PC-3 (cell line): ENCODE measurements around the gene CNN3. TPM values are rescaled to one million over a fixed set of nuclear protein-coding genes. Genes with fewer than 3 reads are reported as not detected.

Experiments used
- ATAC-seq: fragments of 200-7000 bp; cut with Tn5 transposase; 2 replicates; pipeline ENCODE4 v1.9.1; 2020; ENCODE audit warnings: mild to moderate bottlenecking, moderate library complexity
- BruUV-seq: library from RNA; stranded (reverse); fragments of 400-500 nt; replicated peaks from 2 replicates; lab custom pipeline; 2021; lab: Mats Ljungman, UMichigan
- CTCF ChIA-PET: fragments of 300-600 bp; sonication (Branson Sonifier 250); formaldehyde crosslinking; loops from one replicate; lab custom pipeline; 2022; ENCODE audit warnings: antibody characterized with exemption; lab: Charles Lee
- POLR2A ChIA-PET: fragments of 300-600 bp; sonication (Branson Sonifier 250); formaldehyde crosslinking; loops from one replicate; lab custom pipeline; 2022; ENCODE audit warnings: antibody characterized with exemption; ENCODE audit not compliant: unreplicated experiment; lab: Charles Lee
- DNase-seq: peaks from one replicate; pipeline ENCODE4 v3.0.0-alpha.2; 2015
- H2AFZ ChIP-seq: fragments of 300-600 bp; sonication (generic); 2 replicates; pipeline ENCODE4 v1.6.0; 2016; ENCODE audit warnings: antibody characterized with exemption, low read length
- H3F3A ChIP-seq: fragments of 300-600 bp; sonication (generic); one replicate; pipeline ENCODE4 v1.6.0; 2017; ENCODE audit warnings: antibody characterized with exemption, low read length, control low read depth, mild to moderate bottlenecking; ENCODE audit not compliant: unreplicated experiment
- H3K27ac ChIP-seq: fragments of 300-600 bp; sonication (generic); 2 replicates; pipeline ENCODE4 v1.5.1; 2016; ENCODE audit warnings: mild to moderate bottlenecking, low read length
- H3K27me3 ChIP-seq: fragments of 300-600 bp; sonication (generic); 2 replicates; pipeline ENCODE4 v1.6.1; 2016; ENCODE audit warnings: low read length, mixed read lengths
- H3K36me3 ChIP-seq: fragments of 300-600 bp; sonication (generic); 2 replicates; pipeline ENCODE4 v1.6.1; 2016; ENCODE audit warnings: low read depth, mixed run types, low read length, mixed read lengths
- H3K4me1 ChIP-seq: fragments of 300-600 bp; sonication (generic); 2 replicates; pipeline ENCODE4 v1.5.1; 2016; ENCODE audit warnings: low read length; ENCODE audit not compliant: insufficient read depth
- H3K4me2 ChIP-seq: fragments of 300-600 bp; sonication (generic); 2 replicates; pipeline ENCODE4 v1.6.0; 2016; ENCODE audit warnings: low read length
- H3K4me3 ChIP-seq: fragments of 300-600 bp; sonication (generic); 2 replicates; pipeline ENCODE4 v1.5.1; 2016; ENCODE audit warnings: mild to moderate bottlenecking, low read length, mixed read lengths
- H3K79me2 ChIP-seq: fragments of 300-600 bp; sonication (generic); 2 replicates; pipeline ENCODE4 v1.6.1; 2017; ENCODE audit warnings: low read length, mixed read lengths
- H3K9ac ChIP-seq: fragments of 300-600 bp; sonication (generic); 2 replicates; pipeline ENCODE4 v1.6.0; 2016; ENCODE audit warnings: mild to moderate bottlenecking, low read length
- H3K9me2 ChIP-seq: fragments of 300-600 bp; sonication (generic); replicated peaks from 2 replicates; pipeline ENCODE4 v1.6.1; 2016; ENCODE audit warnings: mixed run types, low read length, mixed read lengths
- H3K9me3 ChIP-seq: fragments of 300-600 bp; sonication (generic); 2 replicates; pipeline ENCODE4 v1.6.1; 2016; ENCODE audit warnings: low read length, mixed read lengths
- H4K20me1 ChIP-seq: fragments of 300-600 bp; sonication (generic); 2 replicates; pipeline ENCODE4 v1.6.1; 2016; ENCODE audit warnings: low read length, mixed read lengths
- CTCF ChIP-seq: fragments of 300-600 bp; sonication (generic); conservative IDR thresholded peaks from 2 replicates; pipeline ENCODE4 v1.5.1; 2017; ENCODE audit warnings: antibody characterized with exemption, low read depth, mild to moderate bottlenecking, low read length
- EZH2 ChIP-seq: fragments of 300-600 bp; sonication (generic); IDR thresholded peaks from one replicate; pipeline ENCODE4 v1.6.1; 2017; ENCODE audit warnings: antibody characterized with exemption, mild to moderate bottlenecking, low read length; ENCODE audit not compliant: unreplicated experiment
- EZH2phosphoT487 ChIP-seq: fragments of 300-600 bp; sonication (generic); IDR thresholded peaks from 2 replicates; pipeline ENCODE4 v1.6.1; 2018; ENCODE audit warnings: mild to moderate bottlenecking, antibody characterized with exemption, low read length, borderline replicate concordance
- intact Hi-C: fragments of 100-400 bp; cut with micrococcal nuclease; formaldehyde crosslinking; loops from 2 replicates; pipeline ENCODE4 v1.9.0; 2023
- total RNA-seq: library from RNA; depleted of rRNA; stranded (reverse); fragments of >200 nt; gene quantifications from 2 replicates; pipeline ENCODE4 v1.2.3, GENCODE V29; 2014

CNN3 gene
- total RNA-seq, 1 experiment from 2014 or later, result 323 TPM

GRCh38 chr1:94905207-94905606, 21.7 kb downstream of the CNN3 start:
- CTCF ChIA-PET, result interaction anchor here (1.0 kb wide), 1 partner anchor 137 kb away, joined by 3 read pairs; no protein-coding TSS in a partner anchor
- no TSS peak for BruUV-seq

DNA sequence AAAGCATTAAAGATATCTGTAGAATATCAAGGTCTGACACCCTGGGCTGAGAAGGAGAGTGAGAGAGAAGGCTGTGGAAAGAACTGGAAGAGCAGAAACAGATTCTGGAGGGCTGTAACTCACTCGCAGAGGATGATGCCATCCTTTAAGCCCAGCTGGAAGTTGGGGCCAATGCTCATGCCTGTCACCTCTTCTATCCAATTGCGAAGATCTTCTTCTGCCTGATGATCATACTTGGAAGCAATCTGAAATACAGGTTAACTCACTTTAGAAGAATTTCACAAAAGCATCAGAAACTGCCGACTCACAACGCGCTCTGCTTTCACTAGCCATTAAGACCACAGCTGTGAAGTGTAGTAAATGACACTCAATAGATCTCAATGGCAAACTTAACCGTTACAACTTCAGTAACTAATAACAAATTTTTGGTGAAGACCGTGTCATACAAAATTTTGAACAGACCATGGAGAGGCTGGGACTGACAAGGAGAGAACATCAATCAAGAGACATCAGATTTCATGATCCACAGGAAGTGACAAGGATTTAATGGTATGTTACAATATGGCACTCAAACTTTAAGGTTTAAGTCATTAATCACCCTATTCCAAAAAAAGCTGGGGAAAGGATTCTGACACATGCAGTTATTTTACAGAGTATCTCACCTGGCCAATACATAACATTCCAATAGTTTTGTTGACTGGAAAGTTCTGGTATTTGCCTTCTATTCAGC, 23.5 kb downstream of the CNN3 start:
- no TSS peak for BruUV-seq
- Histone ChIP-seq H3K27me3 (no peaks in the 10 kb centered on the region), H3K9me3 (no peaks in the 10 kb centered on the region), H3K36me3 (peaks cover 60% of the 10 kb centered on the region), H3F3A (no peaks in the 10 kb centered on the region), H4K20me1 (no peaks in the 10 kb centered on the region; the same call in none of the 2 replicates), H3K4me1 (peaks cover 21% of the 10 kb centered on the region), H3K27ac (no peak overlapping the region), H3K4me2 (no peak overlapping the region), H3K4me3 (no peak overlapping the region), H3K9me2 (no peaks in the 10 kb centered on the region), H3K79me2 (peaks cover 58% of the 10 kb centered on the region), H2AFZ (no peak overlapping the region), H3K9ac (no peak overlapping the region)
- ChIA-PET CTCF (interaction anchor here (1.0 kb wide), 1 partner anchor 49 kb away, joined by 5 read pairs; no protein-coding TSS in a partner anchor), POLR2A (no interaction called here)
- intact Hi-C loops, result loop anchor here (2.0 kb wide), 1 partner anchor 137 kb away; no protein-coding TSS in a partner anchor
- DNase-seq, result peak; percentile 43
- TF ChIP-seq EZH2phosphoT487, result no peak
- TF ChIP-seq EZH2, result no peak
- TF ChIP-seq CTCF, result no peak
- peak; percentile 22 for ATAC-seq

More at GRCh38 chr1:94905207-94905606, 21.7 kb downstream of the CNN3 start:
- H3K79me2 ChIP-seq, result peaks cover 76% of the 10 kb centered on the region
- no peak for DNase-seq
- peaks cover 57% of the 10 kb centered on the region for H3K36me3 ChIP-seq
- peaks cover 9% of the 10 kb centered on the region for H4K20me1 ChIP-seq
- no peak for ATAC-seq
- intact Hi-C loops, result no loop called here
- no peak overlapping the region for H3K9ac ChIP-seq
- POLR2A ChIA-PET, result no interaction called here
- peaks cover 14% of the 10 kb centered on the region for H3K4me1 ChIP-seq
- no peak overlapping the region for H3K4me2 ChIP-seq
- H3K9me2 ChIP-seq, result no peaks in the 10 kb centered on the region
- H2AFZ ChIP-seq, result no peak overlapping the region
- H3K9me3 ChIP-seq, result no peaks in the 10 kb centered on the region
- no peak overlapping the region for H3K27ac ChIP-seq
- no peaks in the 10 kb centered on the region for H3F3A ChIP-seq
- no peak for TF ChIP-seq EZH2
- no peak for TF ChIP-seq CTCF
- no peak for TF ChIP-seq EZH2phosphoT487
- no peak overlapping the region for H3K4me3 ChIP-seq
- H3K27me3 ChIP-seq, result no peaks in the 10 kb centered on the region

DNA sequence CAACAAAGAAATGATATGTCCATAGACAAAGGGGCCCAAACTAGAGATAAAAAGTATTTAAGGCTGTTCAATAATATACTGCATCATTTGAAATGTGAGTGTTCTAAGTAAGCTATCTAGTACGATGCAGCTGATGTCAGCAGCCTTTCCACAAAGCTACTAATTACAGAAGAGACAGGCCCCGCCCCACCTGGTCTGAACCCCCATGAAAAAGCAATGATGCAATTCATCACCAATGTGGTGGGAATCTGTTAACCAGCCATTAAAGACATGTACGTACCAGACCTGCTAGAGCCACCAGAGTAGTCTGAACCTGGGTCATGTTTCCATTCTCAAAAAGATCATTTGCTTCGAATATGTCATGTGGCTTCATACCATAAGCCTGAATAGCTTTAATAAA, 25.1 kb downstream of the CNN3 start:
- ATAC-seq, result no peak
- Histone ChIP-seq H3F3A (no peaks in the 10 kb centered on the region), H3K27me3 (no peaks in the 10 kb centered on the region), H3K9me2 (no peaks in the 10 kb centered on the region), H4K20me1 (no peaks in the 10 kb centered on the region; the same call in 1 of the 2 replicates), H3K9ac (no peak overlapping the region), H3K27ac (no peak overlapping the region), H3K4me1 (peaks cover 21% of the 10 kb centered on the region), H2AFZ (no peak overlapping the region), H3K79me2 (peaks cover 43% of the 10 kb centered on the region), H3K9me3 (no peaks in the 10 kb centered on the region), H3K4me3 (no peak overlapping the region), H3K4me2 (no peak overlapping the region), H3K36me3 (peaks cover 65% of the 10 kb centered on the region)
- intact Hi-C loops, result loop anchor here (2.0 kb wide), 1 partner anchor 139 kb away; no protein-coding TSS in a partner anchor
- TF ChIP-seq EZH2, result no peak
- no peak for TF ChIP-seq CTCF
- TF ChIP-seq EZH2phosphoT487, result no peak
- CTCF ChIA-PET, result no interaction called here
- DNase-seq, result no peak
- POLR2A ChIA-PET, result no interaction called here
- no TSS peak for BruUV-seq
